K562 (cell line): ENCODE measurements around the gene TMEM271. TPM values are rescaled to one million over a fixed set of nuclear protein-coding genes. Genes with fewer than 3 reads are reported as not detected.

Source experiments
- ATAC-seq: fragments of 200-7000 bp; cut with Tn5 transposase; 3 replicates; pipeline ENCODE4 v1.9.1; 2020; ENCODE audit warnings: moderate library complexity
- BruUV-seq: library from RNA; stranded (reverse); fragments of 400-500 nt; replicated peaks from 2 replicates; lab custom pipeline; 2021; lab: Mats Ljungman, UMichigan
- CTCF ChIA-PET: fragments of 300-600 bp; formaldehyde crosslinking; extraction: SDS; loops from one replicate; lab custom pipeline; 2021; ENCODE audit warnings: low intra/inter-chr PET ratio; lab: Yijun Ruan, JAX
- POLR2A ChIA-PET: fragments of 300-600, 350-650 bp; sonication (Branson Sonifier 250); formaldehyde crosslinking; extraction: SDS; loops from one replicate; lab custom pipeline; 2021; ENCODE audit warnings: antibody characterized with exemption, inconsistent platforms; lab: Yijun Ruan, JAX
- DNase-seq, 4 experiments: peaks; one replicate each; pipeline versions ENCODE4 v3.0.0 to v3.0.0-alpha.2; 2011 to 2018; ENCODE audit warnings: low spot score in 3 of 4, mixed read lengths in 3 of 4; ENCODE audit errors: extremely low read depth in 1 of 4
- FAIRE-seq: peaks from 2 replicates; lab custom pipeline; 2011; peaks lifted over from hg19 to GRCh38; lab: Jason Lieb, UNC
- H2AFZ ChIP-seq: 2 replicates; pipeline ENCODE4 v1.6.0; 2011; ENCODE audit warnings: low read depth, low read length, control low read depth, inconsistent platforms
- H3K27ac ChIP-seq: fragments of 200-600 bp; 3 replicates; pipeline ENCODE4 v1.8.0; 2011; ENCODE audit warnings: low read depth, mild to moderate bottlenecking, control low read depth, inconsistent platforms, low read length, moderate library complexity, mixed read lengths; ENCODE audit errors: extremely low read depth
- H3K27me3 ChIP-seq, 2 experiments: fragments of 300-600 bp in 1 of 2; 2 replicates in 1 of 2; 3 replicates in 1 of 2; pipeline versions ENCODE4 v1.6.0 to v1.8.0; 2011; ENCODE audit warnings: inconsistent platforms in 2 of 2, low read length in 2 of 2, mild to moderate bottlenecking in 1 of 2, mixed read lengths in 1 of 2, moderate library complexity in 1 of 2; ENCODE audit not compliant: control insufficient read depth in 2 of 2, insufficient read depth in 2 of 2
- H3K36me3 ChIP-seq: fragments of 300-600 bp; 3 replicates; pipeline ENCODE4 v1.8.0; 2011; ENCODE audit warnings: mild to moderate bottlenecking, low read length, inconsistent platforms; ENCODE audit not compliant: control insufficient read depth, insufficient read depth
- H3K4me1 ChIP-seq, 2 experiments: fragments of 200-600 bp in 1 of 2; replicated peaks in 1 of 2; 2 replicates in 1 of 2; 3 replicates in 1 of 2; pipeline versions ENCODE4 v1.5.1 to v1.8.0; 2011; ENCODE audit warnings: inconsistent platforms in 2 of 2, low read length in 2 of 2, mild to moderate bottlenecking in 1 of 2, mixed read lengths in 1 of 2, moderate library complexity in 1 of 2; ENCODE audit not compliant: control insufficient read depth in 2 of 2, insufficient read depth in 2 of 2
- H3K4me2 ChIP-seq: 2 replicates; pipeline ENCODE4 v1.6.1; 2011; ENCODE audit warnings: low read length, control low read depth, inconsistent platforms, mixed read lengths; ENCODE audit not compliant: insufficient read depth
- H3K4me3 ChIP-seq: fragments of 200-600 bp; sonication (generic), shearing (Covaris generic); 2 replicates; pipeline ENCODE4 v1.5.1; 2016; ENCODE audit warnings: control low read depth, inconsistent platforms
- H3K79me2 ChIP-seq: fragments of 200-600 bp; 3 replicates; pipeline ENCODE4 v1.8.0; 2011; ENCODE audit warnings: low read length, inconsistent platforms; ENCODE audit not compliant: control insufficient read depth, insufficient read depth
- H3K9ac ChIP-seq, 2 experiments: 2 replicates each; pipeline versions ENCODE4 v1.6.0 to v1.6.1; 2011; ENCODE audit warnings: low read depth in 2 of 2, low read length in 2 of 2, control low read depth in 1 of 2, inconsistent platforms in 1 of 2, mild to moderate bottlenecking in 1 of 2, mixed read lengths in 1 of 2; ENCODE audit not compliant: insufficient read depth in 1 of 2
- H3K9me1 ChIP-seq: one replicate; pipeline ENCODE4 v1.6.0; 2011; ENCODE audit warnings: inconsistent platforms, mild to moderate bottlenecking, low read length, moderate library complexity; ENCODE audit not compliant: control insufficient read depth, insufficient read depth
- H3K9me3 ChIP-seq: replicated peaks from 2 replicates; pipeline ENCODE4 v1.5.1; 2011; ENCODE audit warnings: low read depth, low read length, inconsistent platforms; ENCODE audit not compliant: control insufficient read depth, insufficient read depth
- H4K20me1 ChIP-seq: replicated peaks from 2 replicates; pipeline ENCODE4 v1.6.1; 2011; ENCODE audit warnings: low read length, inconsistent platforms, mixed read lengths; ENCODE audit not compliant: control insufficient read depth, insufficient read depth
- CBX5 ChIP-seq: IDR thresholded peaks from 2 replicates; pipeline ENCODE4 v1.6.1; 2014; ENCODE audit warnings: low read depth, borderline replicate concordance
- GTF2E2 ChIP-seq: fragments of 200-800 bp; sonication (Bioruptor generic); IDR thresholded peaks from 2 replicates; pipeline ENCODE4 v1.6.1; 2016; ENCODE audit warnings: missing genetic modification characterization, missing compliant biosample characterization
- RBFOX2 ChIP-seq: fragments of 200-400 bp; formaldehyde crosslinking; IDR thresholded peaks from 2 replicates; pipeline ENCODE4 v1.6.1; 2017; ENCODE audit warnings: low read depth, mild to moderate bottlenecking, low read length, moderate library complexity
- THRAP3 ChIP-seq: fragments of 450-650 bp; IDR thresholded peaks from 2 replicates; pipeline ENCODE4 v1.6.1; 2016; ENCODE audit warnings: mild to moderate bottlenecking, inconsistent platforms, borderline replicate concordance
- ZNF134 ChIP-seq: fragments of 250-450 bp; sonication (Bioruptor Pico); conservative IDR thresholded peaks from 2 replicates; pipeline ENCODE4 v1.4.0; 2020
- ZNF584 ChIP-seq: fragments of 200-800 bp; sonication (Bioruptor generic); IDR thresholded peaks from 2 replicates; pipeline ENCODE4 v1.6.1; 2016; ENCODE audit warnings: low read depth, mild to moderate bottlenecking, missing genetic modification characterization, missing compliant biosample characterization
- WGBS: fragments of 100-300 bp; shearing (Covaris generic); methylation state at CpG from one replicate; pipeline ENCODE4 v1.1.6; 2016; ENCODE audit warnings: low coverage, mixed read lengths; ENCODE audit not compliant: insufficient coverage; ENCODE audit errors: missing lambda C conversion rate; 5-methylcytosine and 5-hydroxymethylcytosine counted together
- in situ Hi-C: fragments of 300-500 bp; cut with MboI; formaldehyde crosslinking; loops from 4 replicates; pipeline ENCODE4 v1.15.0; 2018; ENCODE audit warnings: inconsistent platforms, mixed read lengths
- intact Hi-C: fragments of 100-400 bp; cut with micrococcal nuclease; formaldehyde crosslinking; loops from 2 replicates; pipeline ENCODE4 v1.14.2; 2022
- polyA plus RNA-seq, 8 experiments: library from polyadenylated mRNA; depleted of rRNA in 4 of 8; stranded (reverse) in 5 of 8; unstranded in 3 of 8; fragments of >200 nt; fragmentation: Nextera tagmentation in 2 of 8; fragmentation: Illumina TruSeq in 1 of 8; extraction: Ambion mirVana in 2 of 8; extraction: Trizol in 1 of 8; gene quantifications; 2 replicates each; pipeline versions ENCODE4 v1.2.1 to v1.2.3, GENCODE V29; 2011 to 2014; ENCODE audit warnings: inconsistent platforms in 1 of 8, missing spikeins in 1 of 8
- total RNA-seq, 7 experiments: library from RNA; depleted of rRNA in 6 of 7; stranded (reverse); fragments of >200 nt in 6 of 7; fragmentation: Illumina TruSeq in 2 of 7; extraction: Trizol in 2 of 7; gene quantifications; 2 replicates each; pipeline versions ENCODE4 v1.2.1 to v1.2.3, GENCODE V29; 2011 to 2021; ENCODE audit warnings: low replicate concordance in 1 of 7

Gene TMEM271
- total and polyA plus RNA-seq, 9 of the 15 experiments (the other 6 are each of a cell fraction or from before 2014, with no cell fraction given) = not detected

DNA sequence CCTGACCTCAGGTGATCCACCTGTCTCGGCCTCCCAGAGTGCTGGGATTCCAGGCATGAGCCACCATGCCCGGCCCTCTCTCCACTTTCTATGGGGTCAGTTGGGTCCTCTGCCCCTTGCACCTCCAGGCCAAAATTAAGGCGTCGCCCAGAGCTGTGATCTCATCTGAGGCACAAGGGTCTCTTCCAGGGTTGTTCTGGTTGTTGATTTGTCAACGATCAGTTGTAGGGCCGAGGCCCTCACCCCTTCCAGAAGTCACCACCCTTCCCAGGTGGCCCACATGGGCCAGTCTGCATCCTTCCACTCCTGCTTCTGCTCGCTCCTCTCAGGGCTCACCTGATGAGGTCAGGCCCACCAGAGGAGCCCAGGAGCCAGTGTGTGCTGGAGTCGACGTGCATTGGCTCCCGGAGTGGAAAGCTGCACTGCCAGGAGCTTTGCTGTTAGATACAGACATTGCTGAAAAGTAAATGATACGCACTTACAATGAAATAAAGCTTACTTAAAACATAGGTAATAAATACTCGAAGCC is 14.3 kb upstream of the TMEM271 start:
- no peak overlapping the region for H3K4me3 ChIP-seq
- FAIRE-seq (no peak), ATAC-seq (no peak), DNase-seq (no peak)
- no peaks in the 10 kb centered on the region for H3K79me2 ChIP-seq
- H3K36me3 ChIP-seq = no peaks in the 10 kb centered on the region
- no peaks in the 10 kb centered on the region for H3K9me1 ChIP-seq
- POLR2A ChIA-PET = no interaction called here
- in situ Hi-C loops = no loop called here
- CTCF ChIA-PET = no interaction called here
- H3K9ac ChIP-seq = no peak overlapping the region
- no peak overlapping the region for H3K4me2 ChIP-seq
- intact Hi-C loops = no loop called here
- H3K27me3 ChIP-seq = peaks cover 0 to 23% of the 10 kb centered on the region in 2 experiments; a peak in 2 of 5 replicates
- no peak overlapping the region for H2AFZ ChIP-seq
- no TSS peak for BruUV-seq
- no peak overlapping the region for H3K27ac ChIP-seq
- WGBS = 7% methylated on average over 12 of the region's 12 CpGs
- H3K4me1 ChIP-seq = peaks cover 0 to 11% of the 10 kb centered on the region in 2 experiments; a peak in 3 of 5 replicates
- H4K20me1 ChIP-seq = no peaks in the 10 kb centered on the region
- peaks cover 7% of the 10 kb centered on the region for H3K9me3 ChIP-seq
- TF ChIP-seq ZNF134 (CRISPR knock-in tag) = peak; percentile 89
- TF ChIP-seq CBX5 = no peak

DNA sequence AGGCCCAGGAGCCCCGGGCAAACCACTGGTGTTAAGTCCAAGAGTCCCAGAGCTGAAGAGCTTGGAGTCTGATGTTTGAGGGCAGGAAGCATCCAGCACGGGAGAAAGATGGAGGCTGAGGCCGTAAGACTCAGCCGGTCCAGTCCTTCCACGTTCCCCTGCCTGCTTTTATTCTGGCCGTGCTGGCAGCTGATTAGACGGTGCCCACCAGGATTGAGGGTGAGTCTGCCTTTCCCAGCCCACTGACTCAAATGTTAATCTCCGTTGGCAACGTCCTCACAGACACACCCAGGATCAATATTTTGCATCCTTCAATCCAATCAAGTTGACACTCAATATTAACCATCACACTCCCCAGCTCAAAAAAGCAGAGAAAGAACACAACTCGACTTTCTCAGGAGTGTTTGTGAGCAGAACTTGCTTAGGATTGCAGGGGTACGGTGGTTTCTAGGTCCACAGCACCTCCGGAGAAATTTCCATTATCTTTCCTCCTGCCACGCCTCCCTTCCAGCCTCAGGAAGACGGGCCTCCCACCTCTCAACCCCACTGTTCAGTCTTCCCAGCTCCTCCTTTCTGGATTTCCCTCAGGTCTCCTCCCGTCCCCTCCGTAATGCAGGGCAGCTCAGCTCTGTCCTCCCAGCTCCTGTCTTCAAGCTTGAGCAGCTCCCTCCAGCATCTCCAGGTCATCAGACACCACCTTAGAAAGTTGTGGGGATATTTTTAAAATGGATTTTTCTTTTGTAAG is 13.3 kb upstream of the TMEM271 start:
- POLR2A ChIA-PET = no interaction called here
- BruUV-seq = no TSS peak
- WGBS = 6% methylated on average over 16 of the region's 16 CpGs
- peak overlapping the region; percentile 74; the same call in 1 of the 2 replicates for H3K4me2 ChIP-seq
- TF ChIP-seq ZNF584 (no peak), ZNF134 (CRISPR knock-in tag) (peak; percentile 60), GTF2E2 (tag) (no peak), THRAP3 (no peak), RBFOX2 (no peak)
- intact Hi-C loops = no loop called here
- CTCF ChIA-PET = no interaction called here
- no peaks in the 10 kb centered on the region for H4K20me1 ChIP-seq
- no peak overlapping the region for H2AFZ ChIP-seq
- H3K4me1 ChIP-seq = peaks cover 0 to 11% of the 10 kb centered on the region in 2 experiments; a peak in 3 of 5 replicates
- in situ Hi-C loops = no loop called here
- no peak overlapping the region for H3K4me3 ChIP-seq
- no peak overlapping the region for H3K9ac ChIP-seq
- H3K27ac ChIP-seq = no peak overlapping the region
- DNase-seq (no peak), FAIRE-seq (no peak), ATAC-seq (no peak)
- no peaks in the 10 kb centered on the region for H3K36me3 ChIP-seq
- peaks cover 0 to 23% of the 10 kb centered on the region in 2 experiments; a peak in 2 of 5 replicates for H3K27me3 ChIP-seq
- no peaks in the 10 kb centered on the region for H3K9me1 ChIP-seq
- peaks cover 7% of the 10 kb centered on the region for H3K9me3 ChIP-seq
- H3K79me2 ChIP-seq = no peaks in the 10 kb centered on the region
